Thymus (tissue), 11 donors: Measurements from ENCODE around the gene ISYNA1. TPM values are rescaled to one million over a fixed set of nuclear protein-coding genes. Genes with fewer than 3 reads are reported as not detected.

Experiments used
- DNase-seq, 9 donors: peaks; one replicate each; pipeline ENCODE4 v3.0.0-alpha.2; 2013; ENCODE audit warnings: low spot score in 9 of 9, low read depth in 6 of 9, missing footprints in 1 of 9
- H3K27ac ChIP-seq, 2 donors: one replicate each; pipeline ENCODE4 v1.5.1; 2013; ENCODE audit warnings: control low read depth in 1 of 2, low read depth in 1 of 2, low read length in 1 of 2, mild to moderate bottlenecking in 1 of 2, moderate library complexity in 1 of 2
- H3K27me3 ChIP-seq, 2 donors: one replicate each; pipeline ENCODE4 v1.5.1; 2013; ENCODE audit warnings: low read length in 1 of 2; ENCODE audit not compliant: control insufficient read depth in 2 of 2, insufficient read depth in 1 of 2
- H3K36me3 ChIP-seq, 2 donors: one replicate each; pipeline ENCODE4 v1.5.1; 2013; ENCODE audit warnings: low read length in 1 of 2, mild to moderate bottlenecking in 1 of 2, moderate library complexity in 1 of 2; ENCODE audit not compliant: control insufficient read depth in 2 of 2, insufficient read depth in 2 of 2
- H3K4me1 ChIP-seq, 2 donors: one replicate each; pipeline ENCODE4 v1.5.1; 2013; ENCODE audit warnings: low read length in 2 of 2; ENCODE audit not compliant: control insufficient read depth in 2 of 2, insufficient read depth in 2 of 2
- H3K4me3 ChIP-seq, 2 donors: one replicate each; pipeline ENCODE4 v1.5.1; 2013; ENCODE audit warnings: low read length in 2 of 2, control low read depth in 1 of 2, mild to moderate bottlenecking in 1 of 2
- H3K9me3 ChIP-seq, 2 donors: one replicate each; pipeline ENCODE4 v1.5.1; 2013; ENCODE audit warnings: low read length in 1 of 2, mild to moderate bottlenecking in 1 of 2; ENCODE audit not compliant: control insufficient read depth in 2 of 2, insufficient read depth in 1 of 2
- WGBS: extraction: QIAGEN DNeasy Blood & Tissue Kit; methylation state at CpG from one replicate; pipeline ENCODE4 v1.1.7; 2013; 5-methylcytosine and 5-hydroxymethylcytosine counted together
- polyA plus RNA-seq: library from polyadenylated mRNA; stranded (reverse); fragments of 200-250 nt; gene quantifications from one replicate; pipeline ENCODE4 v1.2.3, GENCODE V29; 2013
- total RNA-seq: library from RNA; stranded (reverse); fragments of 120-200 nt; gene quantifications from one replicate; pipeline ENCODE4 v1.2.4, GENCODE V29; 2013
- donor health status: healthy.

The ISYNA1 gene
- total and polyA plus RNA-seq, 2 donors, result 14.2 to 66.1 TPM

GRCh38 chr19:18473003-18473705 lies 35.2 kb upstream of the ISYNA1 start:
- WGBS, result 85% methylated on average over 8 of the region's 8 CpGs
- Histone ChIP-seq H3K4me1 (peaks cover 2 to 18% of the 10 kb centered on the region in 2 donors), H3K27ac (no peak overlapping the region), H3K27me3 (no peaks in the 10 kb centered on the region), H3K9me3 (no peaks in the 10 kb centered on the region), H3K4me3 (no peak overlapping the region), H3K36me3 (peaks cover 0 to 17% of the 10 kb centered on the region in 2 donors)
- DNase-seq, result no peak

GRCh38 chr19:18470787-18471186 lies 32.9 kb upstream of the ISYNA1 start:
- Histone ChIP-seq H3K27ac (no peak overlapping the region), H3K4me3 (no peak overlapping the region), H3K9me3 (no peaks in the 10 kb centered on the region), H3K4me1 (peaks cover 2 to 14% of the 10 kb centered on the region in 2 donors), H3K27me3 (no peaks in the 10 kb centered on the region), H3K36me3 (peaks cover 4 to 17% of the 10 kb centered on the region in 2 donors)
- no peak for DNase-seq
- 87% methylated on average over 2 of the region's 2 CpGs for WGBS

GRCh38 chr19:18469069-18469846 lies 31.3 kb upstream of the ISYNA1 start:
- no peak overlapping the region for H3K4me3 ChIP-seq
- H3K27ac ChIP-seq, result no peak overlapping the region
- 81% methylated on average over 28 of the region's 28 CpGs for WGBS
- peak in 3 of 9 donors; percentile 30 to 44 (median 41) for DNase-seq
- no peaks in the 10 kb centered on the region for H3K9me3 ChIP-seq
- peaks cover 6 to 27% of the 10 kb centered on the region in 2 donors for H3K4me1 ChIP-seq
- peaks cover 19 to 25% of the 10 kb centered on the region in 2 donors for H3K36me3 ChIP-seq
- H3K27me3 ChIP-seq, result no peaks in the 10 kb centered on the region

- no peaks in the 10 kb centered on the region for H3K27me3 ChIP-seq
- H3K9me3 ChIP-seq, result no peaks in the 10 kb centered on the region
- no peak for DNase-seq
- WGBS, result 91% methylated on average over 3 of the region's 3 CpGs
- peaks cover 19 to 26% of the 10 kb centered on the region in 2 donors for H3K36me3 ChIP-seq
- H3K4me3 ChIP-seq, result no peak overlapping the region
- peaks cover 6 to 29% of the 10 kb centered on the region in 2 donors for H3K4me1 ChIP-seq
- H3K27ac ChIP-seq, result no peak overlapping the region
These were observed 30.6 kb upstream of the ISYNA1 start for GRCh38 chr19:18468517-18468916.

DNA sequence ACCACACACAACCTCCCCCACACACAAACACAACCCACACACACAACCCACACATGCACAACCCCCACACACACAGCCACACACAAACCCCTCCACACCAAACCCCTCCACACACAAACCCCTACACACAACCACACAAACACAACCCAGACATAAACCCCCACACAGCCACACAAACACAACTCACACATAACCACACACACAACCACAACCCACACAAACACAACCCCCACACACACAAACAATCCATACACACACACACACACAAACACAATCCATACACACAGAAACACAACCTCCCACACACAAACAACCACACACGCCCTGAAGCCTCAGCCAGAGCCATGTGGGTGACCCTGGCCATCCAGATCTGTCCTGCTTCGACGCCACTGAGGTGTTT lies 30.0 kb upstream of the ISYNA1 start:
- Histone ChIP-seq H3K4me1 (peaks cover 6 to 29% of the 10 kb centered on the region in 2 donors), H3K27me3 (no peaks in the 10 kb centered on the region), H3K36me3 (peaks cover 19 to 26% of the 10 kb centered on the region in 2 donors), H3K27ac (no peak overlapping the region), H3K9me3 (no peaks in the 10 kb centered on the region), H3K4me3 (no peak overlapping the region)
- no peak for DNase-seq
- WGBS, result 97% methylated on average over 3 of the region's 3 CpGs

GRCh38 chr19:18466354-18466753 lies 28.4 kb upstream of the ISYNA1 start:
- 97% methylated on average over 11 of the region's 11 CpGs for WGBS
- Histone ChIP-seq H3K36me3 (peaks cover 24 to 29% of the 10 kb centered on the region in 2 donors), H3K9me3 (no peaks in the 10 kb centered on the region), H3K4me3 (no peak overlapping the region), H3K27me3 (no peaks in the 10 kb centered on the region), H3K27ac (no peak overlapping the region), H3K4me1 (peaks cover 6 to 29% of the 10 kb centered on the region in 2 donors)
- DNase-seq, result no peak

DNA sequence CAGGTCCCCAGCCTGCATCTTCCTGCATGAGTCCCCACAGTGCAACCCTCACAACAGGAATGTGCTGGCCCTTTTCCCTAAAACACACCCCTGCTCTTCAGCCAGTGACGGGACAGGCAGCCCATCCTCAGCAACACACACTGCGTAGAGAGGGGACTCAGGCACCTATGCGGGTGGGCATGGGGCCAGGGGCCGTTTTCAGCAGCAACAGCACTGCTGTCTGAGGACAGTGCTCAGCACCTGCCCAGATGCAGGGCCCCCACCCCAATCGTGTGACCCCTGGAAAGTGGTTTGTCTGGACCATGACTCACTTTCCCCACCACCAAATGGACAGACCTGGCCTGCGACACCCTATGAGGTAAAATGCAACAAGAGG lies 28.0 kb upstream of the ISYNA1 start:
- no peak for DNase-seq
- no peak overlapping the region for H3K27ac ChIP-seq
- WGBS, result 95% methylated on average over 6 of the region's 6 CpGs
- H3K4me1 ChIP-seq, result peaks cover 6 to 29% of the 10 kb centered on the region in 2 donors
- H3K27me3 ChIP-seq, result no peaks in the 10 kb centered on the region
- no peak overlapping the region for H3K4me3 ChIP-seq
- H3K36me3 ChIP-seq, result peaks cover 28 to 30% of the 10 kb centered on the region in 2 donors
- no peaks in the 10 kb centered on the region for H3K9me3 ChIP-seq

GRCh38 chr19:18465214-18465963 lies 27.5 kb upstream of the ISYNA1 start:
- 98% methylated on average over 30 of the region's 30 CpGs for WGBS
- no peak for DNase-seq
- peak overlapping the region; percentile 51 to 62 for H3K27ac ChIP-seq
- no peaks in the 10 kb centered on the region for H3K9me3 ChIP-seq
- H3K4me1 ChIP-seq, result peaks cover 6 to 29% of the 10 kb centered on the region in 2 donors
- H3K27me3 ChIP-seq, result no peaks in the 10 kb centered on the region
- no peak overlapping the region for H3K4me3 ChIP-seq
- peaks cover 32 to 33% of the 10 kb centered on the region in 2 donors for H3K36me3 ChIP-seq
